ENCODE measurements around the gene TNRC18.

TNRC18 gene

GRCh38 chr7:5342631-5343030, 81.0 kb downstream of the TNRC18 start:
- Histone ChIP-seq H3K36me3 (replicated peaks) (peaks cover 41% of the 10 kb centered on the region), H3K27ac (no peak overlapping the region), H3K4me3 (ENCODE audit: low read depth, low read length) (no peak overlapping the region), H3K27me3 (replicated peaks) (no peaks in the 10 kb centered on the region)
- no peak for TF ChIP-seq CTCF (IDR thresholded peaks at IDR 0.05; ENCODE audit: low read depth, low read length, missing control alignments)
- DNase-seq, result no peak
- in situ Hi-C loops (cut with HindIII; ENCODE audit: low pct_ligation_motif_present, low sequenced_read_pairs), result no loop called here

- no peak for DNase-seq
- H3K27ac ChIP-seq, result no peak overlapping the region
- in situ Hi-C loops (cut with HindIII; ENCODE audit: low pct_ligation_motif_present, low sequenced_read_pairs), result no loop called here
These were observed 83.7 kb downstream of the TNRC18 start for GRCh38 chr7:5339955-5340354.

GRCh38 chr7:5337047-5337446, 86.6 kb downstream of the TNRC18 start:
- TF ChIP-seq CTCF (IDR thresholded peaks at IDR 0.05; ENCODE audit: low read depth, low read length, missing control alignments), result no peak
- no peak for DNase-seq
- Histone ChIP-seq H3K4me3 (ENCODE audit: low read depth, low read length) (no peak overlapping the region), H3K36me3 (replicated peaks) (peaks cover 29% of the 10 kb centered on the region), H3K27me3 (replicated peaks) (no peaks in the 10 kb centered on the region), H3K27ac (no peak overlapping the region)
- in situ Hi-C loops (cut with HindIII; ENCODE audit: low pct_ligation_motif_present, low sequenced_read_pairs), result no loop called here

More at GRCh38 chr7:5339955-5340354, 83.7 kb downstream of the TNRC18 start:
- no peak overlapping the region for H3K4me3 ChIP-seq (ENCODE audit: low read depth, low read length)
- H3K27me3 ChIP-seq (replicated peaks), result no peaks in the 10 kb centered on the region
- peaks cover 41% of the 10 kb centered on the region for H3K36me3 ChIP-seq (replicated peaks)
- TF ChIP-seq CTCF (IDR thresholded peaks at IDR 0.05; ENCODE audit: low read depth, low read length, missing control alignments), result no peak

GRCh38 chr7:5334671-5335070, 89.0 kb downstream of the TNRC18 start:
- peaks cover 26% of the 10 kb centered on the region for H3K36me3 ChIP-seq (replicated peaks)
- no peaks in the 10 kb centered on the region for H3K27me3 ChIP-seq (replicated peaks)
- in situ Hi-C loops (cut with HindIII; ENCODE audit: low pct_ligation_motif_present, low sequenced_read_pairs), result no loop called here
- DNase-seq, result no peak
- TF ChIP-seq CTCF (IDR thresholded peaks at IDR 0.05; ENCODE audit: low read depth, low read length, missing control alignments), result no peak
- no peak overlapping the region for H3K4me3 ChIP-seq (ENCODE audit: low read depth, low read length)
- H3K27ac ChIP-seq, result no peak overlapping the region

GRCh38 chr7:5333121-5334045, 90.3 kb downstream of the TNRC18 start:
- H3K36me3 ChIP-seq (replicated peaks), result peaks cover 25% of the 10 kb centered on the region
- in situ Hi-C loops (cut with HindIII; ENCODE audit: low pct_ligation_motif_present, low sequenced_read_pairs), result no loop called here

More at GRCh38 chr7:5333121-5334045, 90.3 kb downstream of the TNRC18 start:
- TF ChIP-seq CTCF (IDR thresholded peaks at IDR 0.05; ENCODE audit: low read depth, low read length, missing control alignments), result no peak
- Histone ChIP-seq H3K4me3 (ENCODE audit: low read depth, low read length) (no peak overlapping the region), H3K27me3 (replicated peaks) (no peaks in the 10 kb centered on the region), H3K27ac (no peak overlapping the region)
- no peak for DNase-seq

Measured in brain microvascular endothelial cell (primary cell).